Measurements from ENCODE around the gene TACC2. TPM values are rescaled to one million over a fixed set of nuclear protein-coding genes. Genes with fewer than 3 reads are reported as not detected.

The TACC2 gene
- total RNA-seq, 1 donor from 2014 or later: 71.2 TPM

DNA sequence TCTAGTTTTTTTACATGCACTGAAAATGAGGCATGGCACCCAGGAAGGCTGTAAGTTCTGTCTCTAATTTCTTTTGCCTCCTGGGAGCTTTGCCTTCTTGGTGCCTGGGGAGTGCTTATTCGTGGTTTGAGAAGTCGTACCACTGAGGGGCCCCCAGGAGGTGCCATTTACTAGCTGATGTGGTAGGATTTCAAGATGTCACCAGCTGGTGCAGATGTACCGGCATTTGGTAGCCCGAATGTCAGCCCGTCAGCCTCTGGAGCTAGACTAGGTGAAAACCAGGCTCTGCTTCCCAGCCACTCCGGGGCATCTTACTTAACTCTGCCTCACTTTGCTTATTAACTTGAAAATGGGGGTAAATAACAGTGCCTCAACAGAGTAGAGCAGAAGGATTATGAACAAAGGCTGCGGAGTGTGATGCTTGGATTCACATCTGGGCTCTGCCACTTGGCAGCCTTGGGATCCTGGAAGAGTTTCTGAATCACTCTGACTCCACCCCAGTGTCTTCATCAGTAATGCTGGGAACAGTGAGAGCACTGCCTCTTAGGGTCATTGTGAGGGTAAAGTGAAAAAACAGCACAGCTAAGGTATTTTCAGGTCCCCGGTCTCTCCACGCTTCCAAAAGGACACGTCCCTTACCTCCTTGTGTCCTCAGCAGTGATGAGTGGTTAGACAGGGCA is 250.8 kb downstream of the TACC2 start:
- DNase-seq (ENCODE audit: extremely low spot score, unreplicated experiment): no peak
- Mint-ChIP-seq H3K27ac (no peak overlapping the region), H3K9me3 (no peaks in the 10 kb centered on the region), H3K27me3 (no peaks in the 10 kb centered on the region), H3K36me3 (peaks cover 36% of the 10 kb centered on the region), H3K4me1 (ENCODE audit: unreplicated experiment) (peaks cover 30% of the 10 kb centered on the region), H3K4me3 (no peak overlapping the region)
- TF ChIP-seq CTCF (conservative IDR thresholded peaks at IDR 0.05): no peak

- H3K36me3 Mint-ChIP-seq: peaks cover 41% of the 10 kb centered on the region
Measured at GRCh38 chr10:122240401-122240800, 251.4 kb downstream of the TACC2 start.

DNA sequence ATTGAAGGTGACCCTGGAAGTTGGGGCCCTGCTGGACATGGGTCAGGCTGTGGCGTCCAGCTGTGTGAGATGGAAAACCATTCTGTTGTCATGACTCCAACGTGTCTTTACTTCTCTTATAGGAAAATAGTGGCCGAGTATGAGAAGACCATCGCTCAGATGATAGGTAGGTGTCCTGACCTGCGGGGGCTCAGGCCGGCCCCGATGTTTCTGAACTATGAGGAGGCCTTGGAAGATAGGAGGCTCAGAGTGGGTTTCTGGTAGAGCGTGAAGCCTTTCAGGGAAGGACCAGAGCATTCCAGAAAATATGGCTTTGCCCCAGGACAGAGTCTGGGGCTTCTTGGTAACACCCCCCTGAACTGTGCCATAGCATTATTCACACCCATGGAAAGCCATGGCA is 252.9 kb downstream of the TACC2 start:
- DNase-seq (ENCODE audit: extremely low spot score, unreplicated experiment): no peak
- peaks cover 32% of the 10 kb centered on the region for H3K36me3 Mint-ChIP-seq
- H3K27ac Mint-ChIP-seq: no peak overlapping the region
- H3K9me3 Mint-ChIP-seq: no peaks in the 10 kb centered on the region
- no peak overlapping the region for H3K4me3 Mint-ChIP-seq
- TF ChIP-seq CTCF (conservative IDR thresholded peaks at IDR 0.05): no peak
- H3K27me3 Mint-ChIP-seq: no peaks in the 10 kb centered on the region
- peaks cover 19% of the 10 kb centered on the region for H3K4me1 Mint-ChIP-seq (ENCODE audit: unreplicated experiment)

More at GRCh38 chr10:122240401-122240800, 251.4 kb downstream of the TACC2 start:
- TF ChIP-seq CTCF (conservative IDR thresholded peaks at IDR 0.05): no peak
- Mint-ChIP-seq H3K27me3 (no peaks in the 10 kb centered on the region), H3K27ac (no peak overlapping the region), H3K9me3 (no peaks in the 10 kb centered on the region), H3K4me1 (ENCODE audit: unreplicated experiment) (peaks cover 33% of the 10 kb centered on the region), H3K4me3 (no peak overlapping the region)
- no peak for DNase-seq (ENCODE audit: extremely low spot score, unreplicated experiment)

DNA sequence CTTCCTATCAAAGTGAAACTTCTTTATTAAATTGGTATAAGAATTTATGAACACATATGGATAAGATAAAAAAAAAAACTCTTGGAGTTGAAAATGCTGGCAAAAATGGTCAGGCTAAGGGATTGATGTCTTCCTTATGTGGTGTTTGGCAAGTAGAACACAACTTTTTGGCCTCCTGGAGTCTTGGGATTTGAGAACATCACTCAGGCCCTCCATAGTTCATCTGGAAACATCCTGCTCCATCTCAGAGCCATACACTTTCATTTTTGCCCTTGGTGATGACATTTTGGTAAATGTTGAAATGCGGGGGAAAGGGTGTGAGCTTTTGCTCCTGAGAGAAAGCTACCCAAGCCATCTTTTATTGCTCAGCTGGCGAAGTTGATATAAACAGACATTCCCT is 254.6 kb downstream of the TACC2 start:
- Mint-ChIP-seq H3K27me3 (no peaks in the 10 kb centered on the region), H3K9me3 (no peaks in the 10 kb centered on the region), H3K4me1 (ENCODE audit: unreplicated experiment) (peaks cover 8% of the 10 kb centered on the region), H3K36me3 (peaks cover 31% of the 10 kb centered on the region), H3K4me3 (no peak overlapping the region), H3K27ac (no peak overlapping the region)
- no peak for DNase-seq (ENCODE audit: extremely low spot score, unreplicated experiment)
- no peak for TF ChIP-seq CTCF (conservative IDR thresholded peaks at IDR 0.05)

GRCh38 chr10:122244001-122244975 is 255.3 kb downstream of the TACC2 start:
- Mint-ChIP-seq H3K27me3 (no peaks in the 10 kb centered on the region), H3K4me3 (no peak overlapping the region), H3K36me3 (peaks cover 35% of the 10 kb centered on the region), H3K9me3 (no peaks in the 10 kb centered on the region), H3K27ac (no peak overlapping the region), H3K4me1 (ENCODE audit: unreplicated experiment) (peaks cover 8% of the 10 kb centered on the region)
- no peak for TF ChIP-seq CTCF (conservative IDR thresholded peaks at IDR 0.05)
- no peak for DNase-seq (ENCODE audit: extremely low spot score, unreplicated experiment)
